ENCODE measurements around the gene PSMB2.

GRCh38 chr1:35577071-35577998 is 64.0 kb downstream of the PSMB2 start:
- TF ChIP-seq ZFP30 (CRISPR knock-in tag; IDR thresholded peaks at IDR 0.05) (no peak), TCF4 (CRISPR knock-in tag; IDR thresholded peaks at IDR 0.05; ENCODE audit: borderline replicate concordance) (no peak), RARB (CRISPR knock-in tag; IDR thresholded peaks at IDR 0.05) (no peak), SNAI2 (CRISPR knock-in tag; IDR thresholded peaks at IDR 0.05) (no peak), PATZ1 (CRISPR knock-in tag; IDR thresholded peaks at IDR 0.05; ENCODE audit: borderline replicate concordance) (no peak), ESRRG (CRISPR knock-in tag; IDR thresholded peaks at IDR 0.05) (no peak), ZC3H10 (CRISPR knock-in tag; IDR thresholded peaks at IDR 0.05) (no peak)

All from SK-N-SH treated with all-trans-retinoic acid at 6 μM for 48 hours (cell line).